H1 (cell line): ENCODE measurements around the gene CADPS. TPM values are rescaled to one million over a fixed set of nuclear protein-coding genes. Genes with fewer than 3 reads are reported as not detected.

Source experiments
- CBX5 ChIP-seq: fragments of 300-800, 300-1000 bp; sonication (generic); IDR thresholded peaks from 2 replicates; pipeline ENCODE4 v1.7.1; 2016; ENCODE audit warnings: antibody characterized with exemption, low read length, low read depth
- CEBPB ChIP-seq: IDR thresholded peaks from 2 replicates; pipeline ENCODE4 v1.6.1; 2012; ENCODE audit warnings: low read depth, low read length
- CHD1 ChIP-seq: IDR thresholded peaks from 2 replicates; pipeline ENCODE4 v1.6.1; 2012; ENCODE audit warnings: low read depth, low read length, improper control_type of control experiment
- HDAC6 ChIP-seq: IDR thresholded peaks from one replicate; pipeline ENCODE4 v1.7.1; 2012; ENCODE audit warnings: low read depth, mild to moderate bottlenecking, inconsistent platforms, low read length, moderate library complexity
- PHF8 ChIP-seq: fragments of 200-600 bp; sonication (generic); conservative IDR thresholded peaks from 2 replicates; pipeline ENCODE4 v1.7.1; 2012; ENCODE audit warnings: low read depth, mild to moderate bottlenecking, inconsistent platforms, low read length, moderate library complexity
- RNF2 ChIP-seq: fragments of 200-900, 300-1000 bp; sonication (generic); IDR thresholded peaks from 2 replicates; pipeline ENCODE4 v1.7.1; 2016; ENCODE audit warnings: borderline replicate concordance, low read depth, mild to moderate bottlenecking, antibody characterized with exemption, low read length; ENCODE audit not compliant: poor library complexity, severe bottlenecking; ENCODE audit errors: missing control alignments
- TBP ChIP-seq: IDR thresholded peaks from 2 replicates; pipeline ENCODE4 v1.6.1; 2011; ENCODE audit warnings: low read depth, low read length, improper control_type of control experiment
- polyA plus RNA-seq, 7 experiments: library from polyadenylated mRNA; depleted of rRNA in 3 of 7; stranded (reverse) in 5 of 7; unstranded in 2 of 7; fragments of >200 nt in 5 of 7; fragments of 200-250 nt in 2 of 7; gene quantifications; 1 replicate in 5 of 7; 2 replicates in 1 of 7; 4 replicates in 1 of 7; pipeline versions ENCODE4 v1.2.1 to v1.2.3, GENCODE V29; 2011 to 2013; ENCODE audit warnings: missing spikeins in 2 of 7, mixed read lengths in 2 of 7
- total RNA-seq: library from RNA; stranded (reverse); fragmentation: NEBNext Ultra II Directional; extraction: Animal tissue kit (Norgen Biotek cat#: 25700); gene quantifications from 2 replicates; pipeline ENCODE4 v1.2.1, GENCODE V29; 2021
- TF ChIP-seq, protein P1 (sequence below): fragments of 300-600 bp; sonication (generic); IDR thresholded peaks from 2 replicates; pipeline ENCODE4 v1.7.1; 2012; ENCODE audit warnings: low read length, moderate library complexity, mild to moderate bottlenecking, inconsistent platforms; ENCODE audit not compliant: insufficient replicate concordance
- TF ChIP-seq, protein P2 (sequence below): IDR thresholded peaks from 2 replicates; pipeline ENCODE4 v1.6.1; 2011; ENCODE audit warnings: low read length, improper control_type of control experiment
- TF ChIP-seq, protein P3 (sequence below): IDR thresholded peaks from 2 replicates; pipeline ENCODE4 v1.6.1; 2011; ENCODE audit warnings: low read depth, mild to moderate bottlenecking, low read length; ENCODE audit not compliant: insufficient read depth

The CADPS gene
- total and polyA plus RNA-seq, 2 of the 8 experiments (the other 6 are each of a cell fraction or from before 2014, with no cell fraction given): 7.1 to 10.2 TPM

DNA sequence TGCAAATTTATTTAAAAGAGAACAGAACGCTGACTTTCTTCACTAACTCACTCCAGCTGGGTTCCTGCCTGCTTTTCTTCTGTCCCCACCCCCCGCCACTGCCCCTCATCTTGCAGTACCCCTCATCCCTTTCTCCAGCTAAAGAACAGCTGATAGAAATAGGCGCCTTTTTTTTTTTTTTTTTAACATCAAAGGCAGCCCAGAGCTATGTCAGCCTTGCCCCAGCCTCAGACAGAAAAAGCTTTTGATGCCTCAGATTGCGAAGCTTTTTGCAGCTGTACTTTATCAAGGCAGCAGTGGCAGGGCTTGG is 1.8 kb downstream of the CADPS start (continued):
- TF ChIP-seq, protein P1, sequence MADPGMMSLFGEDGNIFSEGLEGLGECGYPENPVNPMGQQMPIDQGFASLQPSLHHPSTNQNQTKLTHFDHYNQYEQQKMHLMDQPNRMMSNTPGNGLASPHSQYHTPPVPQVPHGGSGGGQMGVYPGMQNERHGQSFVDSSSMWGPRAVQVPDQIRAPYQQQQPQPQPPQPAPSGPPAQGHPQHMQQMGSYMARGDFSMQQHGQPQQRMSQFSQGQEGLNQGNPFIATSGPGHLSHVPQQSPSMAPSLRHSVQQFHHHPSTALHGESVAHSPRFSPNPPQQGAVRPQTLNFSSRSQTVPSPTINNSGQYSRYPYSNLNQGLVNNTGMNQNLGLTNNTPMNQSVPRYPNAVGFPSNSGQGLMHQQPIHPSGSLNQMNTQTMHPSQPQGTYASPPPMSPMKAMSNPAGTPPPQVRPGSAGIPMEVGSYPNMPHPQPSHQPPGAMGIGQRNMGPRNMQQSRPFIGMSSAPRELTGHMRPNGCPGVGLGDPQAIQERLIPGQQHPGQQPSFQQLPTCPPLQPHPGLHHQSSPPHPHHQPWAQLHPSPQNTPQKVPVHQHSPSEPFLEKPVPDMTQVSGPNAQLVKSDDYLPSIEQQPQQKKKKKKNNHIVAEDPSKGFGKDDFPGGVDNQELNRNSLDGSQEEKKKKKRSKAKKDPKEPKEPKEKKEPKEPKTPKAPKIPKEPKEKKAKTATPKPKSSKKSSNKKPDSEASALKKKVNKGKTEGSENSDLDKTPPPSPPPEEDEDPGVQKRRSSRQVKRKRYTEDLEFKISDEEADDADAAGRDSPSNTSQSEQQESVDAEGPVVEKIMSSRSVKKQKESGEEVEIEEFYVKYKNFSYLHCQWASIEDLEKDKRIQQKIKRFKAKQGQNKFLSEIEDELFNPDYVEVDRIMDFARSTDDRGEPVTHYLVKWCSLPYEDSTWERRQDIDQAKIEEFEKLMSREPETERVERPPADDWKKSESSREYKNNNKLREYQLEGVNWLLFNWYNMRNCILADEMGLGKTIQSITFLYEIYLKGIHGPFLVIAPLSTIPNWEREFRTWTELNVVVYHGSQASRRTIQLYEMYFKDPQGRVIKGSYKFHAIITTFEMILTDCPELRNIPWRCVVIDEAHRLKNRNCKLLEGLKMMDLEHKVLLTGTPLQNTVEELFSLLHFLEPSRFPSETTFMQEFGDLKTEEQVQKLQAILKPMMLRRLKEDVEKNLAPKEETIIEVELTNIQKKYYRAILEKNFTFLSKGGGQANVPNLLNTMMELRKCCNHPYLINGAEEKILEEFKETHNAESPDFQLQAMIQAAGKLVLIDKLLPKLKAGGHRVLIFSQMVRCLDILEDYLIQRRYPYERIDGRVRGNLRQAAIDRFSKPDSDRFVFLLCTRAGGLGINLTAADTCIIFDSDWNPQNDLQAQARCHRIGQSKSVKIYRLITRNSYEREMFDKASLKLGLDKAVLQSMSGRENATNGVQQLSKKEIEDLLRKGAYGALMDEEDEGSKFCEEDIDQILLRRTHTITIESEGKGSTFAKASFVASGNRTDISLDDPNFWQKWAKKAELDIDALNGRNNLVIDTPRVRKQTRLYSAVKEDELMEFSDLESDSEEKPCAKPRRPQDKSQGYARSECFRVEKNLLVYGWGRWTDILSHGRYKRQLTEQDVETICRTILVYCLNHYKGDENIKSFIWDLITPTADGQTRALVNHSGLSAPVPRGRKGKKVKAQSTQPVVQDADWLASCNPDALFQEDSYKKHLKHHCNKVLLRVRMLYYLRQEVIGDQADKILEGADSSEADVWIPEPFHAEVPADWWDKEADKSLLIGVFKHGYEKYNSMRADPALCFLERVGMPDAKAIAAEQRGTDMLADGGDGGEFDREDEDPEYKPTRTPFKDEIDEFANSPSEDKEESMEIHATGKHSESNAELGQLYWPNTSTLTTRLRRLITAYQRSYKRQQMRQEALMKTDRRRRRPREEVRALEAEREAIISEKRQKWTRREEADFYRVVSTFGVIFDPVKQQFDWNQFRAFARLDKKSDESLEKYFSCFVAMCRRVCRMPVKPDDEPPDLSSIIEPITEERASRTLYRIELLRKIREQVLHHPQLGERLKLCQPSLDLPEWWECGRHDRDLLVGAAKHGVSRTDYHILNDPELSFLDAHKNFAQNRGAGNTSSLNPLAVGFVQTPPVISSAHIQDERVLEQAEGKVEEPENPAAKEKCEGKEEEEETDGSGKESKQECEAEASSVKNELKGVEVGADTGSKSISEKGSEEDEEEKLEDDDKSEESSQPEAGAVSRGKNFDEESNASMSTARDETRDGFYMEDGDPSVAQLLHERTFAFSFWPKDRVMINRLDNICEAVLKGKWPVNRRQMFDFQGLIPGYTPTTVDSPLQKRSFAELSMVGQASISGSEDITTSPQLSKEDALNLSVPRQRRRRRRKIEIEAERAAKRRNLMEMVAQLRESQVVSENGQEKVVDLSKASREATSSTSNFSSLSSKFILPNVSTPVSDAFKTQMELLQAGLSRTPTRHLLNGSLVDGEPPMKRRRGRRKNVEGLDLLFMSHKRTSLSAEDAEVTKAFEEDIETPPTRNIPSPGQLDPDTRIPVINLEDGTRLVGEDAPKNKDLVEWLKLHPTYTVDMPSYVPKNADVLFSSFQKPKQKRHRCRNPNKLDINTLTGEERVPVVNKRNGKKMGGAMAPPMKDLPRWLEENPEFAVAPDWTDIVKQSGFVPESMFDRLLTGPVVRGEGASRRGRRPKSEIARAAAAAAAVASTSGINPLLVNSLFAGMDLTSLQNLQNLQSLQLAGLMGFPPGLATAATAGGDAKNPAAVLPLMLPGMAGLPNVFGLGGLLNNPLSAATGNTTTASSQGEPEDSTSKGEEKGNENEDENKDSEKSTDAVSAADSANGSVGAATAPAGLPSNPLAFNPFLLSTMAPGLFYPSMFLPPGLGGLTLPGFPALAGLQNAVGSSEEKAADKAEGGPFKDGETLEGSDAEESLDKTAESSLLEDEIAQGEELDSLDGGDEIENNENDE: no peak
- TF ChIP-seq, protein P2, sequence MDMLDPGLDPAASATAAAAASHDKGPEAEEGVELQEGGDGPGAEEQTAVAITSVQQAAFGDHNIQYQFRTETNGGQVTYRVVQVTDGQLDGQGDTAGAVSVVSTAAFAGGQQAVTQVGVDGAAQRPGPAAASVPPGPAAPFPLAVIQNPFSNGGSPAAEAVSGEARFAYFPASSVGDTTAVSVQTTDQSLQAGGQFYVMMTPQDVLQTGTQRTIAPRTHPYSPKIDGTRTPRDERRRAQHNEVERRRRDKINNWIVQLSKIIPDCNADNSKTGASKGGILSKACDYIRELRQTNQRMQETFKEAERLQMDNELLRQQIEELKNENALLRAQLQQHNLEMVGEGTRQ: no peak
- TF ChIP-seq RNF2 (no peak), CHD1 (no peak), CEBPB (no peak), PHF8 (no peak), CBX5 (no peak), TBP (no peak), HDAC6 (no peak)
- TF ChIP-seq, protein P3, sequence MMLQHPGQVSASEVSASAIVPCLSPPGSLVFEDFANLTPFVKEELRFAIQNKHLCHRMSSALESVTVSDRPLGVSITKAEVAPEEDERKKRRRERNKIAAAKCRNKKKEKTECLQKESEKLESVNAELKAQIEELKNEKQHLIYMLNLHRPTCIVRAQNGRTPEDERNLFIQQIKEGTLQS: no peak
